PC-9 (cell line): Measurements from ENCODE around the gene MICAL3.

Experiments
- CTCF ChIP-seq: fragments of 200-600 bp; sonication (generic); conservative IDR thresholded peaks from 2 replicates; pipeline ENCODE4 v1.6.1; 2017; ENCODE audit warnings: mixed run types, antibody characterized with exemption, mild to moderate bottlenecking, moderate library complexity
- EZH2 ChIP-seq: fragments of 200-600 bp; sonication (generic); IDR thresholded peaks from 2 replicates; pipeline ENCODE4 v1.8.0; 2017; ENCODE audit warnings: antibody characterized with exemption, low read depth

DNA sequence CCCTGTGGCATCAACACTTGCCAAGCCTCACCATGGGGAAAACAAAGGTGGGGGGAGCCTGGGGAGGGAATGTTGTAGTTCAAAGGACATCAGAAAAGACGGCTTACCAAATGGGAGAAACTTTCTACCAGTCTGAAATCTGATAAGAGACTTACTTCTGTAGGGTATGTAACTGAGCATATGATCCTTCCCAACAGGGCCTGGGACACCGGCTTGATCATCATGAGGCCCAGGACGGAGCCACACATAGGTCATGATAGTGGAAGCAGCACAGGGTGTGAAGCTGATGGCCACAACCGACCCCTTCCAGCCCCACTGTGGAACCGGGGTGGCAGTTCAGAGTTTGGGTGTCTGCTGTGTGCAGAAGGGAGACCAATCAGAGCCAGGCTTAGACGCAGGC, 51.1 kb downstream of the MICAL3 start:
- TF ChIP-seq CTCF (no peak), EZH2 (no peak)
